Calu3 (cell line): Measurements from ENCODE around the gene USP10. TPM values are rescaled to one million over a fixed set of nuclear protein-coding genes. Genes with fewer than 3 reads are reported as not detected.
A peak's percentile ranks its signal among the peaks of the same experiment; 100 is the strongest.

Source experiments
- BruUV-seq: library from RNA; stranded (reverse); fragments of 400-500 nt; replicated peaks from 2 replicates; lab custom pipeline; 2021; lab: Mats Ljungman, UMichigan
- CTCF ChIA-PET: fragments of 300-600 bp; sonication (Branson Sonifier 250); formaldehyde crosslinking; loops from one replicate; lab custom pipeline; 2022; ENCODE audit warnings: antibody characterized with exemption; lab: Charles Lee
- DNase-seq: peaks from one replicate; pipeline ENCODE4 v3.0.0; 2022
- H3K27ac Mint-ChIP-seq: one replicate; pipeline ENCODE4 v1.8.0; 2022; ENCODE audit warnings: mixed read lengths; ENCODE audit not compliant: unreplicated experiment
- H3K27me3 Mint-ChIP-seq: one replicate; pipeline ENCODE4 v1.8.0; 2022; ENCODE audit warnings: mixed read lengths; ENCODE audit not compliant: unreplicated experiment
- H3K36me3 Mint-ChIP-seq: one replicate; pipeline ENCODE4 v1.8.0; 2022; ENCODE audit warnings: mild to moderate bottlenecking, moderate library complexity, mixed read lengths; ENCODE audit not compliant: insufficient read depth, unreplicated experiment
- H3K4me1 Mint-ChIP-seq: one replicate; pipeline ENCODE4 v1.8.0; 2022; ENCODE audit warnings: mild to moderate bottlenecking, low read depth, mixed read lengths; ENCODE audit not compliant: unreplicated experiment
- H3K4me3 Mint-ChIP-seq: one replicate; pipeline ENCODE4 v1.8.0; 2022; ENCODE audit warnings: mild to moderate bottlenecking, low read depth, moderate library complexity, mixed read lengths; ENCODE audit not compliant: unreplicated experiment
- H3K9me3 Mint-ChIP-seq: one replicate; pipeline ENCODE4 v1.8.0; 2022; ENCODE audit warnings: low read depth, mixed read lengths; ENCODE audit not compliant: unreplicated experiment
- intact Hi-C: fragments of 100-400 bp; cut with micrococcal nuclease; formaldehyde crosslinking; loops from one replicate; pipeline ENCODE4 v1.10.0; 2022; ENCODE audit not compliant: unreplicated experiment
- total RNA-seq: library from RNA; stranded (reverse); gene quantifications from 2 replicates; pipeline ENCODE4 v1.2.3, GENCODE V29; 2022
- TF ChIP-seq, protein P1 (sequence below): fragments of 200-600 bp; IDR thresholded peaks from one replicate; pipeline ENCODE4 v1.8.0; 2022; ENCODE audit warnings: antibody characterized with exemption; ENCODE audit not compliant: unreplicated experiment

The USP10 gene
- total RNA-seq, 1 experiment from 2014 or later, result 141 TPM

DNA sequence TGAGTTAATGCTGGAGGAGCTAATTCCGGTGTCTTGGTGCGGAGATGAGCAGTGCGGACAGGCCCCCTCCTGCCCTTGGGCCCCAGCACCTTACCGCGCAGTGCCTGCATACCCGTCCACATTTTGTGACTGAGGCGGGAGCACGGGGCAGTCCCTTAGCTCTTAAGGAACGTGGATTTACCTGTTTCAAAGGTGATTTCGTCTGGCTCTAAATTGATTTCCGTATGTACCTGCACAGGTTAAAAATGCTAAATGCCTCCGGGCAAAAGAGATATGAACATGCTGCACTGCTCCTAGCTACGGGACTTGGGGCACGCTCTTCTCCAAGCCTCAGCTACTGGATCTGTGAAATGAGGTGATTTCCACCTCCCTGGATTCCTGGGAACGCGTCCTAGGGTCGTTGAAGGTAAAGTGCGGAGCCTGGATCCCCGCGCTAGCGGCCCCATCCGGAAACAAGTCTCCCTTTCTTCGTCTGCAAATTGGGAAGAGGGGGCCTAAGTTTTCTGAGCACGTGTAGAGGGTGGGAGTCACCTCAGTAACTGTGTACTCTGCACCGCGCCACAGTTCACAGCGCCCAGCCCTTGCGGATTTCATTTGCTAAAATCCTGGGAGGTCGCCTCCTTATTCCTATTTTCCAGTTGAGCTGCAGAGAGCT, 119.3 kb downstream of the USP10 start:
- H3K27ac Mint-ChIP-seq, result no peak overlapping the region
- intact Hi-C loops, result no loop called here
- peaks cover 100% of the 10 kb centered on the region for H3K27me3 Mint-ChIP-seq
- H3K9me3 Mint-ChIP-seq, result no peaks in the 10 kb centered on the region
- peaks cover 17% of the 10 kb centered on the region for H3K36me3 Mint-ChIP-seq
- TF ChIP-seq, protein P1, sequence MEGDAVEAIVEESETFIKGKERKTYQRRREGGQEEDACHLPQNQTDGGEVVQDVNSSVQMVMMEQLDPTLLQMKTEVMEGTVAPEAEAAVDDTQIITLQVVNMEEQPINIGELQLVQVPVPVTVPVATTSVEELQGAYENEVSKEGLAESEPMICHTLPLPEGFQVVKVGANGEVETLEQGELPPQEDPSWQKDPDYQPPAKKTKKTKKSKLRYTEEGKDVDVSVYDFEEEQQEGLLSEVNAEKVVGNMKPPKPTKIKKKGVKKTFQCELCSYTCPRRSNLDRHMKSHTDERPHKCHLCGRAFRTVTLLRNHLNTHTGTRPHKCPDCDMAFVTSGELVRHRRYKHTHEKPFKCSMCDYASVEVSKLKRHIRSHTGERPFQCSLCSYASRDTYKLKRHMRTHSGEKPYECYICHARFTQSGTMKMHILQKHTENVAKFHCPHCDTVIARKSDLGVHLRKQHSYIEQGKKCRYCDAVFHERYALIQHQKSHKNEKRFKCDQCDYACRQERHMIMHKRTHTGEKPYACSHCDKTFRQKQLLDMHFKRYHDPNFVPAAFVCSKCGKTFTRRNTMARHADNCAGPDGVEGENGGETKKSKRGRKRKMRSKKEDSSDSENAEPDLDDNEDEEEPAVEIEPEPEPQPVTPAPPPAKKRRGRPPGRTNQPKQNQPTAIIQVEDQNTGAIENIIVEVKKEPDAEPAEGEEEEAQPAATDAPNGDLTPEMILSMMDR, result no peak
- CTCF ChIA-PET, result interaction anchor here (0.6 to 1.4 kb wide), 5 partner anchors 8 to 293 kb away, joined by 3 to 7 read pairs (median 3); no protein-coding TSS in a partner anchor
- no TSS peak for BruUV-seq
- DNase-seq, result peak; percentile 33
- H3K4me3 Mint-ChIP-seq, result peak overlapping the region; percentile 86
- H3K4me1 Mint-ChIP-seq, result peaks cover 24% of the 10 kb centered on the region

DNA sequence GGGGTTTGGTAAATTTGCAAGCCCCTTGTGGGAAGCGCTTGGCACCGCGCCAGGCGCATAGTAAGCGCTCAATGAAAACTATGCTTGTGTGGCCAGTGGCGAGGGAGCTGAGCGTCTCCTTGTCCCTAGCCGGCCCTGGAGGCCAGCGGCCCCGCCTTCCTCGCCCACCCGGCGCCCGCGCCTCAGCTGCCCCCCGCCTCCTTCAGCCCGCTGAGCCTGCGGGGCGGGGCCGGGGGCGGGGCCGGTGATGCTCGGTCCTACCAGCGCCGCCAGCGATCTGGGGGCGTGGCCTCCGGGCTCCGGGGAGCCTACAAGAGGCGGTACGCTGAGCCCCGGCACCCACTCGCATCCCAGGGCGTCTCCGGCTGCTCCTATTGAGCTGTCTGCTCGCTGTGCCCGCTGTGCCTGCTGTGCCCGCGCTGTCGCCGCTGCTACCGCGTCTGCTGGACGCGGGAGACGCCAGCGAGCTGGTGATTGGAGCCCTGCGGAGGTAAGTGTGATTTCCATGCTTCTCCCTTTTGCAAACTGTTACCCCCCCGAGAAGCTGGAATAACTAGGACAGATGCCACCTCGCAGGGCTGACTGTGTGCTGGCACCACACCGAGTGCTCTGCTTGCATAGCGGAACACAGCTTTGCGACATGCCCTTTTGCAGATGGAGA, 120.0 kb downstream of the USP10 start, which contains the start of gene CRISPLD2:
CRISPLD2 (plus strand) TSS at position 342 of the 661 bp plus-strand sequence. CDS start 18,511 bp downstream, outside the sequence.
- H3K4me1 Mint-ChIP-seq, result peaks cover 24% of the 10 kb centered on the region
- H3K36me3 Mint-ChIP-seq, result peaks cover 17% of the 10 kb centered on the region
- TF ChIP-seq, protein P1, result no peak
- CTCF ChIA-PET, result interaction anchor here (0.6 to 1.4 kb wide), 6 partner anchors 8 to 294 kb away, joined by 3 to 7 read pairs (median 3); no protein-coding TSS in a partner anchor
- H3K27me3 Mint-ChIP-seq, result peaks cover 100% of the 10 kb centered on the region
- peak within 1 kb of the TSS; percentile 86 for H3K4me3 Mint-ChIP-seq
- H3K27ac Mint-ChIP-seq, result peak within 1 kb of the TSS; percentile 53
- DNase-seq, result peak; percentile 98
- intact Hi-C loops, result no loop called here
- no TSS peak for BruUV-seq
- H3K9me3 Mint-ChIP-seq, result no peaks in the 10 kb centered on the region

DNA sequence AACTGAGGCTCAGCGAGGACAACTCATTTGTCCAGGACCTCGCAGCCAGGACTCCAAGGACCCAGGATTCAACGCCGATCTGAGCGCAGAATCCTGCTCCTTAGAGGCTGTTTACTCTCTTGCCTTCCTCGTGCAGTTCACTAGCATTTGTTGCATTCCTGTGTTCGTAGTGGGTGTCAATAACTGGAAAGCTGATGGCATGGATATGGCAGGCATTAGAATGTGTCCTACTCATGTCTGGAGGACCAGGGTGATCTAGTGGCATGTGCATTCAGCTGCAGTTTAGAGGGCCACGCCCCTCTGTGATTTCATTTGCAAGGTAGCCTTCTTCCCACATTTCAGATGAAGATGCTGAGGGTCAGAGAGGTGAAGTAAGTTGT, 120.5 kb downstream of the USP10 start:
- CTCF ChIA-PET, result interaction anchor here (1.0 kb wide), 2 partner anchors 18 to 133 kb away, joined by 3 read pairs; no protein-coding TSS in a partner anchor
- H3K27ac Mint-ChIP-seq, result peak overlapping the region; percentile 53
- intact Hi-C loops, result no loop called here
- peaks cover 24% of the 10 kb centered on the region for H3K4me1 Mint-ChIP-seq
- TF ChIP-seq, protein P1, result no peak
- peaks cover 100% of the 10 kb centered on the region for H3K27me3 Mint-ChIP-seq
- H3K9me3 Mint-ChIP-seq, result no peaks in the 10 kb centered on the region
- BruUV-seq, result TSS peak; percentile 75
- peaks cover 17% of the 10 kb centered on the region for H3K36me3 Mint-ChIP-seq
- H3K4me3 Mint-ChIP-seq, result peak overlapping the region; percentile 86
- DNase-seq, result no peak

DNA sequence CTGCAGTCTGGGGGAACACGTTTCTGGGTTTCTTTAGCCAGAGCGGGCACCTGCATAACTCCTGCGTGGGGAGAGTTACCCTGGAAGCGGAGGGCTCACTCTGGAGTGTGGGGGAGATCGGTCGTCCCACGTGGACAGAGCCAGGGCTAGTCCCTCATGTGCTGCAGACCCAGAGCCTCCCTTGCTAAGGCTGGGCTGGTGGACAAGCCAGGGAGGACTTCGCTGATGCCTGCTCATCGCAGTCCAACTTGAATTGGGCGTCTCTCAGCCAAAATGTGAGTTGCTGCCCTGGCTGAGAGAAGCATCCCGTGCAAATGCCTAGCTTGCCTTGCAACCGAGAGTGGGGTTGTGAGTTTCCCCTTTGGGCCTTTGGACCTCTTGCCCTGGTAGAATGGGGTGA, 121.0 kb downstream of the USP10 start:
- CTCF ChIA-PET, result interaction anchor here (1.0 kb wide), 1 partner anchor 18 kb away, joined by 3 read pairs; no protein-coding TSS in a partner anchor
- TF ChIP-seq, protein P1, result no peak
- Mint-ChIP-seq H3K27ac (no peak overlapping the region), H3K4me3 (peak overlapping the region; percentile 86), H3K36me3 (peaks cover 17% of the 10 kb centered on the region), H3K4me1 (peaks cover 24% of the 10 kb centered on the region), H3K27me3 (peaks cover 97% of the 10 kb centered on the region), H3K9me3 (no peaks in the 10 kb centered on the region)
- intact Hi-C loops, result no loop called here
- no TSS peak for BruUV-seq
- DNase-seq, result no peak
